DMS153 treated with DMSO at 0.1 percent for 48 hours (cell line): ENCODE results near the gene ZNF474.
A peak's percentile ranks its signal among the peaks of the same experiment; 100 is the strongest.

Experiments
- DNase-seq: peaks from one replicate; lab custom pipeline; 2025; ENCODE audit not compliant: unreplicated experiment; lab: John Stamatoyannopoulos, UW

The ZNF474 gene

DNA sequence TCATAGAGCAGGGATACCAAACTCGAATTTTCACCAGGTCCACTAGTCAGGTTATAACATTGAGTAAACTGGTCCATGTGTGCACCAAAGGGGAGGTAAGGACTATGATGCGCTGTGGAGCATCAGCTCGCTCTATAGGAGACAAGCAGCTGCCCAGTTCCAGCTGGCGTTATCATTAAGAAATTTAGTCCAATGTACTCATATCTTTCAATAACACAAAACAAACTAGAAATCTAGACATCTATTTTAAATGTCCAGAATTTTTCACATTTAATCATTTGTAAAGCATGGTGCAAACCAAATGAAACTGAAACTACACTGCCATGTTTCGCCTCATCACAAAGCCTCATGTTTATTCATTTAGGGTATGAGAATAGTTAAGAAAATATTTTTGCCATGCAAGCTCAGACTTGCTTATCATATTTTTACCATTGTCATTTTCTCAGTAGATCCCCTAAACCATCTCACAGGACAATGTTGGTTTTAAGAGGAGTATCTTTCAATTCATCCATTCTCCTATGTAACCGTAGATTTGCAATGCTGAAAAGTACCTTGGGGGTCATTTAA, 50.9 kb downstream of the ZNF474 start:
- no peak for DNase-seq

DNA sequence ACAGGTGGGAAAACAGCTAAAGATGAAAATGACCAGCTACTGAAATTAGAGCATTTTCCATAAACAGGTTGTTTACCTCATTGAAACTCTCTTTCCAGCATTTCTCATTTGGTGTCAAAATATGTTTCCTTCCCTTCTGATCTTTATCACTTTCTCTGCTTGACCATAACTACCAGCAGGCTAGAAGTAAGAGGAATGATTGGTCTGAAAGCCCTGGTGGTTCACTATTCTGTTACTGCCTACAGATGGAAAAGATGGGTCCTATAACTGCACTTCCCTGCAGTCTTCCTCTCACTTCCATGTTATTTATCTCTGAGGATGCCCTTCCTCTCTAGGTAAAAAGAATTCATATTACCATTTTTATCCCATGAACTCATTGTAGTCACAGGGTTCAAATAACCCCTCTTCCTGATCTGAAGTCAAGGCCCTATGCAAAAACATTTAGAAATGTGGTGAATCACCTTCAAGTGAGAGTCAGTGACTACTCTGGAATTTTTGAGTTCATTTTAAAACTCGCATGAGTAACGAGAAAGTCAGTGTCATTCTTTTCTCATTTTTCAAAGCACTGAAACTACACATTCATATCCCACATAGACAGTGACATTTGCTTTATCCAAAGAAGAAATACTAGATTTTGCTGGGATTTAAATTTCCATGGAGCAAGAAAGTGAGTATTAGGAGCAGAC, 51.7 kb downstream of the ZNF474 start:
- DNase-seq: no peak

DNA sequence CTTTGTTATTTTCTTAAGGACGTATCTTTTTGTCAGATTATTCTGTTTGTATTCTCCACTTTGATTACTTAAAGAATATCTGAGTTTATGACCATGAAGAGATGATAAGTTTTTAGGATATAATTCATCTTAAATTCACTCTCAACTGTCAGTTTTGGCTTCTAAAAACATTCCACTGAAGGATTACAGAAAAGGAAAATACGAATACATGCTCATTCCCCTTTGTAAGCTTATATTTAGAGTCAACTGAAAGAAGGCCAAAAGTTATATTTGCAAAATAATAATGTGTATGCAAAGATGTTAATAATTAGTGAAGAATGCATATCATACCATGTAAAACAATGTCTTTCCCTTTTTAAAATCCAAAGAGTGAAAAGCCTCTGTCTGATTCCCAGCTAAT, 52.5 kb downstream of the ZNF474 start:
- no peak for DNase-seq

DNA sequence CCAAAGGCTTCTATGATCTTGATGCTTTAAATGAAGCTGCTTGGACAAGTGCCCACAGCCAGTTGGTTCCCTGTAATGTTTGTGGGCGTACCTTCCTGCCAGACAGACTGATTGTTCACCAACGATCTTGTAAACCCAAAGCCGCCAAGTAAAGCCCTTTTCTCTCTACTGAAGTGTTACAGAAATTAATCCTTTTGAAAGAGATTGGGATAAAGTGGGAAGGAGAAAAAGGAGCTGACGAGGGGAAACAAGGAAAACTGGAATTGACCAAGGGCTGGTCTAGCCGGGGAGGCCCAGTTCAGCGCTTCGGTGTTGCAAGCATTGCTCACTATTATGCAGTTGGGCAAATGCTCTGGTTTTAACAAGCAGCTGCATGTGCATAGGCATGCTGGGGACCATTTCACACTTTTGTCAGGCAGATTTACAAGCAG, 53.2 kb downstream of the ZNF474 start:
- DNase-seq: peak; percentile 2

DNA sequence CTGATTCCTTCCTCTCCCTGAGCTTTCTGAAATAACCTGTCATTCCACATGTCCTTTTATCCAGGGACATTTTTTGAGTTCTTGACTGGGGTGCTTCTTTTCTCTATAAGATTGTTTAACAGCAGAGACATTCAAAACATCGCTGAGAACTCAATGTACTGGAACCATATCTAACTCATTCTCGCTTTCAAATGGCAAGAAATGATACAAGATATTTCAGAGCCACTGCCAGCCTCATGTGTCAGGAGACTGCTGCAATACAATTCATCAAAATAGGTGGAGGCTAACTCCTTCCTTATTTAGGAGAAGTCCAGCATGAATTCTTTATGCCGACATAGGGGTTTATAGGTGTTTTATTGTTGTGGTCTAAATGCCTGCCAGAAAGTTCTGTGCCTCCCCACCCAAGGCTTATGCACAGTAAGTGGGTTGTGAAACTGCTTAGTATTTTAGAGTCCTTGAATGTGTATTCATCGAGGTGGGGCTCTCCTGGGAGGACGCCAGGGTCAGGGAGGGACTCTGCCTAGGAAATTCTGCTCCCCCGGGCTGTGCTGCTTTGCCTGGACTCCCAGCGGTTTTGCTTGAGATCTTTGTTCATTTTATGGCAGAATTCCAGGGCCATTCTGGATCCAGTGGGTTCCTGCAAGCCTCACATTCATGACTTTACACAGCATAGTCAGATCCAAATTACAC, 53.9 kb downstream of the ZNF474 start:
- no peak for DNase-seq

DNA sequence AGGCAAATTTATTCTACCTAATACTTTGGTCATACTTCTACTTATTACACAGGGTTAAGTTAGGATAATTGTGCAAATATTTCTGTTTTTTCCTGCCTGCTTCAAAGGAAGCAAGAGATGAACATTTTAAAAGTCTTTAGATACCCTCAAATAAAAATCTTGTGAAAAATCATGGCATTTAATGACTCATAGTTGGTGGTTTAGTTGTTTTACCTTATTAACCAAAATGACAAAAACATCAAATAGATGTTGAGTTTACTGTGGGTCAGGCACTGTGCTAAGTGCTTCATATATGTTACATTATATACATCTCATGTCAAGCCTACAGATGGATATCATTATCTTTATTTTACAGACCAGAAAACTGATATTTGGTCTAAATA, 54.4 kb downstream of the ZNF474 start:
- DNase-seq: no peak

DNA sequence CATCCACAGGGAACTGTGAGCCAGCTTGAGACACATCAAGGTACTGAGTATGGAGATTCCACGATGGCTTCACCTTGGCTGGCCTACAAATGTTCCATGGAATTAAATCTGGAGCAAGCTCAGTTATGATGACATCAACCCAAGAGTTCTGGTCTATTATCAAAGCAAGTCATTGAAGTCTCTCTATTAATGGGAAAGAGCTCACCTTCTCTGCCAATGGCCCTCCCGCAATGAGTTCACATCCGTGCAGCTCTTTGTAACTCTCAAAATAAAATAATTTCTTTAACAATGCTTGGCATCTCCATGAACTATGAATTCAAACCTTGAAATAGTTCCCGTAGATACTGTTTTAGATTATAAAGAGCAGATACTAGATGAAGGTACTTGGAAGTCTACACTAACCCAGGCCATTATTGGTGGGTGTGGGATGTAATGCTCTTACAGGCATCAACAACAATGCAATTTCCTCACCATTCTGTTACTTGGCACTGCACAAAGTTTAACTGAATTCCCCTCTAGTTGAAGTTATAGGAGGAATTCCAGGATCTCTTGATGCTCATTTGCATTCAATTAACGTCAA, 55.4 kb downstream of the ZNF474 start:
- no peak for DNase-seq

DNA sequence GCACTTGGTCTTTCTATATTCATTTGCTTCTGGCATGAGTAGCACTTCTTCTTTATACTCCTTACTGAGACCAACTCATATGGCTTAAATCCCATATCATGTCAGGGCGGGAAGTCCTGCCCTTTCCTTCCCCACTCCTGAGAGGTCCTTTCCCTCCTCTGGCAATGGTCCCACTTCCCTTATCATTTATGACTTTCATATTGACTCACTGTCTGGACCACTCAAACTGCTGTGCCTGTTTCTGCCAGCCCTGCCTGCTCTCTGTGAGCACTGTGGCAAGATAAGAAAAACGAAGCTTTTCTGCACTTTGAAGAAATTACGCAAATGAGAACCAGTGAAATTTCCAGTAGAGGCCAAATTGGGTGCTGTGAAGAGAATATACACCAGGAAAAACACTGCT, 58.1 kb downstream of the ZNF474 start:
- no peak for DNase-seq

DNA sequence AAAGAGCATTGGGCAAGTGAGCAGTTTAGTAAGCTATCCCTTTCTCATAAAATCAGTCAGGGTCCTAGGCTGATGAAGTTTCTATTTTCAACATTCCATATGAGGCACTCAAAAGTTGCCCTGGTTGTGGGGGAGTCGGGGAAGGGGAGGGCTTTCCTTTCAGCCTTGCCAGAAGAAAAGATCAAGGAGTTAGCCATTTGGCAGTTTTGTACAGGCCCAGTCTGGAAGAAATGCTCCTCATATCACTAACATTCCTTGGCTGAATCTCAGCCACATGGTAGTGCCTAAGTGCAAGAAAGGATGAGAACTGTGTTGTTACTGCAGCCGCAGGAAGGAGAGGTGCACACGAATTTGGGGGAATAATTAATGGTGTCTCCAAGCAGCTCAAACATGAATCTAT, 60.8 kb downstream of the ZNF474 start:
- no peak for DNase-seq

DNA sequence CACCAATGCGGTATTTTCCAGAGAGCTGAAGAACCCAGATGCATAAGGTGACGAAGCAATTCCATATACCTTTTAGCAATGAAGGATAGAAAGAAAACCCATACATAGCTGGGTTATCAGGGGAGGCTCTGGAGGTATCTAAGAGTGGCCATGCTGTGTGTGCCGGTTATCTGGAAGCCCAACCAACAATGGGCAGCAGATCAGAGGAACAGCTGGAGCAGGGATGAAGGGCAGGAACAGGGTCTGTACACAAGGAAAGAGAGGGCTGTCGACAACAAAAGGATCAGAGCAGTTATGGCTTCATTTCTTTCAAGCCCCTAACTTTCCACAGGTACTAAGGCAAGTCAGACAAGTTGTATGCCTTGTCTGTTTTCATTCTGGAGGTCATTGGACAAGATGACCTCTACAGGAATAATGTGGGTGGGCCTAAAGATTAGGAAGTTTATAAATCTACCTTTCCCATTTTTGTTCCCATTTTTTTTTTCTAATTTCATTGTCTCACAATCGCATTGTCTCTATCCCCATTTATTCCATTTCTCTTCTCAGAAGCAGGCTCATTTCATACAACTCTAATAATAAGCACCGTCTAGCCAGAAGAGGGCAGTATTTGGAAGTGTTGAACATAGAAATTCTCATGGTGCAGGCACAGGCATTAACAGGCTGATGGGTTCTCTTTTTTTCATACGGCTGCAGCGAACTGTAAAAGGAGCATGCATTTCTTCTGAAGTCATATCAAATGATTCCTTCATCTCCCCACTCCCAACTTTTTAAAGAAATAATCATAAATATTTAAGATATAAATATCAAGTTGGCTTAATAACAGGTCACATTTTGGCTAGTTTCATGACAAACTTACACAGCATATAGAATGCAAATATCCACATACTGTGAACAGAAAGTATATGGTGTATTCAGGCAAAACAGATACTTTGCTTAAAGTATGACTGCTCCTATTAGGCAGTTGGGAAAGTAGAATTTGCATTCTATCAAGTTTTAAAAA, 63.5 kb downstream of the ZNF474 start:
- peak; percentile 31 for DNase-seq

DNA sequence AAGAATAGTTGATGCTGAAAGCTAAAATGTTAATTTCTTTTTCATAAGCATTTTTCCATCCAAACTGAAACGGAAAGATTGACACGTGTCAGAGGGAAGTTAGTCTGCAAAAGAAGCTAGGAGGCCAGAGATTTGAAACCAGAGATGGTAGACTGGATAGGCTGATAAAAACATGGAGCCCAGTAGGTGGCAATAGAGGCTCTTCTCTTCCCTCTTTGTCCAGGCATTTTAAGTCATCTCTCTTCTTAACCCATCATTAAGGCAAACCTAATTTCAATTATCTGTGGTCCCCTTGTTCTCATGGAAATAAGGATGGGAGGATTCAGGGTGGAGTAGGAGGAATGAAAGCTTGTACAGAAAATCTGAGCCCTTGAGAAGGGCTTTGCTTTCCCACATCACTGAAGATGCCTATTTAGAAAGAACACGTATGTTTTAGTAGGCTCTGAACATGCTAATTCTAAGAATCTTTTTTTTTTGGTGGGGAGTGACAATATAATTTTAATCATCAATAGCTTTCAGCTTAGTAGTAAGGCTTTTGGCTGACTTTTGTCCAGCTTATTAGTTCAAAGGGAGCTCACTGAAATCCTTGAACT, 66.6 kb downstream of the ZNF474 start:
- peak; percentile 44 for DNase-seq

DNA sequence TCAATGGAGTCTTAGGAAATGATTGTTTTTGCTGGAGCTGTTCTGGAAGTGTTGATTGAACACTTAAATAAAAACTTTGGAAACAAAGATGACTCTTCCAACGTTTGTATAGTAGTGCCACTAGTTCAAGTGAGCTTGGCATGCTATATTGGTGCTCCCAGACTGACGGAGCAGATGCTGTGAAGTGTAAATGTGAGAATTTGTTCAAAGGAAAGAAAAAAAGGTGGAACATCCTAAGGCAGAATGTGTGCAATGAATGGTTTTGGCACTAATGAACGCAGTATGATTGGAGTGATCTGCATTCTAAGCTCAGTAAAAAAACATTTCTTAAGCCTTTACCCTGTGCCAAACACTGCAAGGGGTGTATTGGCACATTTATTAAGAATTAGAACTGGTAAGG, 69.8 kb downstream of the ZNF474 start:
- DNase-seq: no peak

DNA sequence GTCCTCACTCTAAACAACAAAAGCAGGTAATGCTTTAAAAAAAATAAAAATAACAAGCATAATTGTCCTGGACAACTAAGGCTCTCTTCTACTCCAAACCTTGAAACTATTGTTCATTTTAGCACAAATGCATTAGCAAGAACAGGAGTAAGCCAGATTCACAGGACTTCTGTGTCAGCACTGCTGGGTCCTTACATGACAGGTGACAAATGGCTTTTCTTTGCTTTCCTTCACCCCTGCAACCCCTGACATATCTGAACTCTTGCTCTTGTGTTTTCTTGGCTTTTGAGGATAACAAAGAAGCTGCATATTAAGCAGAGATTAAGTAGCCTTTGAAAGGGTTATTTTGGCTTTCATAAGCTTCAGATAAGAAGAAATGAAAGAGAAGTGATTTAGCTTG, 71.1 kb downstream of the ZNF474 start:
- DNase-seq: no peak

DNA sequence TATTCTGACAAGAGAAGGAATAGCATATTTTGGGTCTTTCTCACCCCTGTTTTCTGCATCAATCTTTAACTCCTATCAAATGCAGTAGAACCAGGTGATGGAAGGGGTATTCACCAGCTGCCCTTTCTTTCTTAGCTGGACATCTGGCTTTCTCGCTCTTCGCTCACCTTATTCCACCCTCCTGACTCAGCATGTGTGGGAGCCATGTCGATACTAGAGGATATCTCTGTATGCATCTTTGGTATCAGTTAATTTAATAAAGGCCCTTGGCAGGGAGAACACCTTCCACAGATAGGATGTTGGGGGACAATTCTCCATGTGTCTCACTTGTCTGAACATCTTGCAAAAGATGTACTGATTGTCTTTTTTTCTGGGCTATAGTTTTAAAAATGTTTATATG, 71.5 kb downstream of the ZNF474 start:
- DNase-seq: no peak

DNA sequence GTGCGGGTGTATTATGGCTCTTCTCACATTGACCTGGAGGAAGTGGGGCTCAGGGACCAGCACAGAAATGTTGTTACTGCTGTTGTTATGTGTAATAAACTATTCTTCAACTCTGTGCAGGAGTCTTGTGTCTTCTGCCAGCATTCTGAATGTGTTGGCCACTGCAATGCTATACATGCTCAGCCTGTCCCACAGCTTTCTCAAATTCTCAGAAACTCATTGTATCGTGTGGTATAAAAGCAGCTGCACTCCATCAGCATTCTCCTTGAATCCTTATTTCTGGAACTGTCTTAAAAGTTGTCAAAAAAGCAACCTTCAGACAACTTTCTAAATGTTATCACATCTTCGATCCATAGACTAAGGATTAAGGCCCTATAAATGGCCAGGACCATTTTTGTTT, 72.0 kb downstream of the ZNF474 start:
- no peak for DNase-seq

DNA sequence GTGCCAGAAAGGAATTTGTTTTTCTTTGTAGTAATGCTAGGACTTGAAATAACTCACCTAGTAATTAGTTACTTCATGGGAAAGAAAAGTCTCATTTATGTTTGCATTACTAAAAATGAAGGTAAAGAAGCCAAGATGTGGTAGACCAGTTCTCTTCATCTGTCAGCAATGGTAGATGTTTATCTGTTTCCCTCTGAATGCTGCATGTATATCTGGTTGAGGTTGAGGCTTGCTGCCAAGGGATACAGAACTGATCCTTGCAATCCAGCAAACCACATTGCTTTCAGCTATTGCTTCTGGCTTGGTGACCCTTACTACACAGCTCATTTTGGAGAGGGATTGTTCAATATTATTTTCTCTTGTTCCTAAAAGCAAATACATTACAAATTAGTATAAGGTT, 73.6 kb downstream of the ZNF474 start:
- no peak for DNase-seq
